ENCODE data around the gene TTC9.

The TTC9 gene

DNA sequence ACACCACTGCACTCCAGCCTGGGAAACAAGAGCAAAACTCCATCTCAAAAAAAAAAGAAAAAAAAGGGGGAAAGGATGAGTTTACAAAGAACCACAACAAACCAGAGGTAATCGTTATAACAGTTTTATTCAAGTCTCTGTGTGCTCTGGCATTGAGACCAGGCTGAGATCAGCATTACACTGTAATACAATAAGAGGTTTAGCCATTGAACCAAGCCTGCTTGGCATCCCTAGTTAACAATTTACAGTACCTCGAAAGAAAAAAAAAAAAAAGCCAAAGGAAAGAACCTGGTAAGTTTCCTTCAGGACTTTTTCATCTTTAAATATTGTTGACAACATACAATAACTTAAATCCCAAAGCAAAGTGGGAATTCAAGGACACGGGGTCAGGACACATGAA, 80.7 kb downstream of the TTC9 start:
- TF ChIP-seq, protein P1, sequence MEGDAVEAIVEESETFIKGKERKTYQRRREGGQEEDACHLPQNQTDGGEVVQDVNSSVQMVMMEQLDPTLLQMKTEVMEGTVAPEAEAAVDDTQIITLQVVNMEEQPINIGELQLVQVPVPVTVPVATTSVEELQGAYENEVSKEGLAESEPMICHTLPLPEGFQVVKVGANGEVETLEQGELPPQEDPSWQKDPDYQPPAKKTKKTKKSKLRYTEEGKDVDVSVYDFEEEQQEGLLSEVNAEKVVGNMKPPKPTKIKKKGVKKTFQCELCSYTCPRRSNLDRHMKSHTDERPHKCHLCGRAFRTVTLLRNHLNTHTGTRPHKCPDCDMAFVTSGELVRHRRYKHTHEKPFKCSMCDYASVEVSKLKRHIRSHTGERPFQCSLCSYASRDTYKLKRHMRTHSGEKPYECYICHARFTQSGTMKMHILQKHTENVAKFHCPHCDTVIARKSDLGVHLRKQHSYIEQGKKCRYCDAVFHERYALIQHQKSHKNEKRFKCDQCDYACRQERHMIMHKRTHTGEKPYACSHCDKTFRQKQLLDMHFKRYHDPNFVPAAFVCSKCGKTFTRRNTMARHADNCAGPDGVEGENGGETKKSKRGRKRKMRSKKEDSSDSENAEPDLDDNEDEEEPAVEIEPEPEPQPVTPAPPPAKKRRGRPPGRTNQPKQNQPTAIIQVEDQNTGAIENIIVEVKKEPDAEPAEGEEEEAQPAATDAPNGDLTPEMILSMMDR (IDR thresholded peaks at IDR 0.05; ENCODE audit: borderline replicate concordance, insufficient read depth, low read depth, low read length) = no peak
- H3K4me3 ChIP-seq (ENCODE audit: low read depth, low read length) = no peak overlapping the region

DNA sequence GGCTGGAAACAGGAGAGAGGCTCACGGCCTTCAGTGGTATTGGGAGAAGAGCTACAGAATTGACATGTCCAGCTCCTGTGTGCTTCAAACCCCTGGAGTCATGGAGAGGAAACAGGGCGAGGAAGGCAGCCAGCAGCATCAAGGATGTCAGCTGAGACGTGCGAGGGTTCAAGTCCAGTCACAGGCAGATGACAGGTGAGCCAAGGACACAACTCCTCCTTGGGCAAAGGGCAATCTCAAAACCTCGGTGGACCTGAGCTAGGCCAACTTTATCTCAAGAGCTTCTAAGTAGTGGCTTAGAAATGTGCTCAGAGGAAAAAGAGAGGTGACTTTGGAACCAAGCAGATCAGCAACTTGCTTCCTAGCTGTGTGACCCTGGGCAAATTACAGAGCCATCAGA, 81.6 kb downstream of the TTC9 start:
- H3K4me3 ChIP-seq (ENCODE audit: low read depth, low read length) = no peak overlapping the region
- TF ChIP-seq, protein P1 (IDR thresholded peaks at IDR 0.05; ENCODE audit: borderline replicate concordance, insufficient read depth, low read depth, low read length) = no peak

DNA sequence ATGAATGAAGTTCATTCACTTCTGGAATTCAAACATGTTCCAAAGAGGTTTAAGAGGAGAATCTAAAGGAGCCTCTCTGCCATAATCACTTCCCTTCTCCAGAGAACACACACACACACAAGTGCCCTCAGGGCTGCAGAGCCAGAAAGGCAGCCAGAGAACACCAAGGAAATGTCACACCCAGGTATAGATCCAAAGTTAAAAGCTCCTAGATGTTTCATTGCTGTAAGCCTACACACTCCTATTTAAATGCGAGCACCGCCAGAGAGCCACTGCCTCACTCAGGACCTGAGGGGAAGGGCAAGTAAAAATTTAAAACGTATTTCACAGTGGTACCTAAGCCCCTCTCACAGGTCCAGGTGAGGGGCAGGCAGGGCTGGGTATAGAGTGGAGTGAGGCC, 82.4 kb downstream of the TTC9 start:
- TF ChIP-seq, protein P1 (IDR thresholded peaks at IDR 0.05; ENCODE audit: borderline replicate concordance, insufficient read depth, low read depth, low read length) = no peak
- no peak overlapping the region for H3K4me3 ChIP-seq (ENCODE audit: low read depth, low read length)

DNA sequence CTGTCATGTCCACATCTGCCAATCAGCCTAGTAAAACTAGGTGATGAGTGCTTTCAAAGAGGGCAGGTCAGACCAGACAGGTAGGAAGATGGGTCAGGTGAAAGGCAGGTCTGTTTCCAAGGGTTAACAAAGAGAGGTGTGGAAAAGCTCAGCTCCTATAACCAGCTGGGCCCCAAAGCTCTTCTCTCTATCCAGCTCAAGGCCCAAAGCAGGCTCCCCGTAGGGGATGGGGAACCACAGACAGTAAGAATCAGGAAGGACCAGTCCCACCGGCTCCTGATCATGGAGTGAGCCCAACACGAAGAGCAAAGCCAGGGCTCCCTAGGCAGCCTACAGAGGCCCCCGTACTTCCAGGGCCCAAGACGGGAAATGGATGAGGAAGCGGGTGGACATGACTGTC, 83.2 kb downstream of the TTC9 start:
- TF ChIP-seq, protein P1 (IDR thresholded peaks at IDR 0.05; ENCODE audit: borderline replicate concordance, insufficient read depth, low read depth, low read length) = no peak
- H3K4me3 ChIP-seq (ENCODE audit: low read depth, low read length) = no peak overlapping the region

All from GM12875 (cell line).